Neural cell (in vitro differentiated cells): ENCODE results near the gene ANXA1. TPM values are rescaled to one million over a fixed set of nuclear protein-coding genes. Genes with fewer than 3 reads are reported as not detected.

Experiments used
- H2AFZ ChIP-seq: fragments of 200-600, 300-800 bp; sonication (generic), shearing (Covaris generic); 2 replicates; pipeline ENCODE4 v1.6.0; 2014; ENCODE audit warnings: low read depth, mild to moderate bottlenecking, antibody characterized with exemption, low read length, moderate library complexity
- H3F3A ChIP-seq: fragments of 200-600 bp; shearing (Covaris generic); 2 replicates; pipeline ENCODE4 v1.6.1; 2016; ENCODE audit warnings: mild to moderate bottlenecking, moderate library complexity, mixed read lengths, antibody characterized with exemption, low read length; ENCODE audit not compliant: insufficient read depth, poor library complexity, severe bottlenecking
- H3K27ac ChIP-seq: fragments of 200-600, 300-800 bp; sonication (generic), shearing (Covaris generic); 2 replicates; pipeline ENCODE4 v1.5.1; 2014; ENCODE audit warnings: mild to moderate bottlenecking, low read length, moderate library complexity
- H3K27me3 ChIP-seq: fragments of 300-800, 200-600 bp; sonication (generic), shearing (Covaris generic); 2 replicates; pipeline ENCODE4 v1.6.0; 2014; ENCODE audit warnings: mild to moderate bottlenecking, low read depth, low read length, moderate library complexity; ENCODE audit not compliant: insufficient read depth
- H3K36me3 ChIP-seq: fragments of 300-800, 200-600 bp; sonication (generic), shearing (Covaris generic); 2 replicates; pipeline ENCODE4 v1.5.1; 2014; ENCODE audit warnings: mild to moderate bottlenecking, antibody characterized with exemption, low read length, moderate library complexity; ENCODE audit not compliant: insufficient read depth
- H3K4me2 ChIP-seq: fragments of 300-800, 200-600 bp; sonication (generic), shearing (Covaris generic); 2 replicates; pipeline ENCODE4 v1.6.0; 2014; ENCODE audit warnings: mild to moderate bottlenecking, low read length
- H3K4me3 ChIP-seq: fragments of 300-800, 200-600 bp; sonication (generic), shearing (Covaris generic); 2 replicates; pipeline ENCODE4 v1.5.1; 2014; ENCODE audit warnings: mild to moderate bottlenecking, low read length, moderate library complexity
- H3K79me2 ChIP-seq: fragments of 200-600 bp; shearing (Covaris generic); replicated peaks from 2 replicates; pipeline ENCODE4 v1.6.0; 2014; ENCODE audit warnings: mild to moderate bottlenecking, low read length, moderate library complexity; ENCODE audit not compliant: insufficient read depth
- H3K9ac ChIP-seq: fragments of 300-800, 200-600 bp; sonication (generic), shearing (Covaris generic); 2 replicates; pipeline ENCODE4 v1.6.1; 2016; ENCODE audit warnings: mild to moderate bottlenecking, low read length, mixed read lengths
- H3K9me2 ChIP-seq: fragments of 200-600 bp; shearing (Covaris generic); 2 replicates; pipeline ENCODE4 v1.6.1; 2016; ENCODE audit warnings: mild to moderate bottlenecking, low read length, mixed read lengths; ENCODE audit not compliant: insufficient read depth
- H3K9me3 ChIP-seq: fragments of 200-600, 300-800 bp; sonication (generic), shearing (Covaris generic); 2 replicates; pipeline ENCODE4 v1.6.1; 2016; ENCODE audit warnings: mild to moderate bottlenecking, mixed run types, low read length, moderate library complexity, mixed read lengths
- H4K20me1 ChIP-seq: fragments of 200-600 bp; shearing (Covaris generic); 2 replicates; pipeline ENCODE4 v1.6.1; 2016; ENCODE audit warnings: mild to moderate bottlenecking, mixed run types; ENCODE audit not compliant: insufficient read depth
- EP300 ChIP-seq: fragments of 450-650 bp; conservative IDR thresholded peaks from 2 replicates; pipeline ENCODE4 v1.6.1; 2014; ENCODE audit warnings: antibody characterized with exemption, mild to moderate bottlenecking, moderate library complexity; ENCODE audit not compliant: poor library complexity, severe bottlenecking
- EZH2 ChIP-seq: fragments of 200-600, 300-800 bp; shearing (Covaris generic), sonication (generic); IDR thresholded peaks from 2 replicates; pipeline ENCODE4 v1.6.1; 2014; ENCODE audit warnings: antibody characterized with exemption, low read length, borderline replicate concordance, mild to moderate bottlenecking; ENCODE audit not compliant: insufficient read depth, poor library complexity, severe bottlenecking
- MXI1 ChIP-seq: fragments of 450-650 bp; conservative IDR thresholded peaks from 2 replicates; pipeline ENCODE4 v1.6.1; 2014; ENCODE audit warnings: antibody characterized with exemption, mild to moderate bottlenecking; ENCODE audit not compliant: poor library complexity, severe bottlenecking
- POLR2AphosphoS5 ChIP-seq: IDR thresholded peaks from 2 replicates; pipeline ENCODE4 v1.6.1; 2012
- RAD21 ChIP-seq: fragments of 450-650 bp; conservative IDR thresholded peaks from 2 replicates; pipeline ENCODE4 v1.6.1; 2014; ENCODE audit warnings: antibody characterized with exemption, mild to moderate bottlenecking, moderate library complexity
- REST ChIP-seq: IDR thresholded peaks from 2 replicates; pipeline ENCODE4 v1.6.1; 2012; ENCODE audit warnings: borderline replicate concordance
- SMC3 ChIP-seq: fragments of 450-650 bp; conservative IDR thresholded peaks from 2 replicates; pipeline ENCODE4 v1.6.1; 2014; ENCODE audit warnings: antibody characterized with exemption, mild to moderate bottlenecking, moderate library complexity; ENCODE audit not compliant: poor library complexity
- TAF1 ChIP-seq: IDR thresholded peaks from 2 replicates; pipeline ENCODE4 v1.6.1; 2012; ENCODE audit warnings: low read depth
- polyA plus RNA-seq: library from polyadenylated mRNA; depleted of rRNA; stranded (reverse); fragments of >200 nt; gene quantifications from 2 replicates; pipeline ENCODE4 v1.2.3, GENCODE V29; 2014
- TF ChIP-seq, protein P1 (sequence below): fragments of 450-650 bp; IDR thresholded peaks from 2 replicates; pipeline ENCODE4 v1.5.1; 2014; ENCODE audit warnings: antibody characterized with exemption, mild to moderate bottlenecking, moderate library complexity; ENCODE audit not compliant: poor library complexity, severe bottlenecking

ANXA1 gene
- polyA plus RNA-seq, 1 donor from 2014 or later = 5.8 TPM

DNA sequence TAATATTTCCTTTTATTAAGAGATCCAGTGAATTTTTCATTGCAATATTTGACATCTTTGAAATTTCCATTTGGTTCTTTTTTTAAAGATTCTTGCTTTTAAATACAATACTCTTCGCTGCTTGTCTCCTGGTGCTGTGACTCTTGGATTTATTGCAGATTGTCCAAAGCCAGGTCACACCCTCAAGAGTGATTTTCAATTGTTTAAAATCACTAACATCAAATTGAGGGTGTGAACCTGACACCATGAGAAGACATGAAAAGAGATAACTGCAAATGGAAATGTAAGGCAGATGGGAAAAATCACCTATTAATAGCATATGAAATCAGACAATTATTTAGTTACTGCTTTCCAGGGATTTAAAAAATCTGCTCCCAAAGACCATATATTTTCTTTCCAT, 42.6 kb downstream of the ANXA1 start:
- no peak overlapping the region for H2AFZ ChIP-seq
- no peaks in the 10 kb centered on the region for H3F3A ChIP-seq
- no peaks in the 10 kb centered on the region for H3K9me2 ChIP-seq
- H4K20me1 ChIP-seq = no peaks in the 10 kb centered on the region
- no peaks in the 10 kb centered on the region for H3K36me3 ChIP-seq
- no peaks in the 10 kb centered on the region for H3K79me2 ChIP-seq
- TF ChIP-seq REST (no peak), EZH2 (no peak), POLR2AphosphoS5 (no peak), MXI1 (no peak), TAF1 (no peak), EP300 (no peak), RAD21 (no peak), SMC3 (no peak)
- TF ChIP-seq, protein P1, sequence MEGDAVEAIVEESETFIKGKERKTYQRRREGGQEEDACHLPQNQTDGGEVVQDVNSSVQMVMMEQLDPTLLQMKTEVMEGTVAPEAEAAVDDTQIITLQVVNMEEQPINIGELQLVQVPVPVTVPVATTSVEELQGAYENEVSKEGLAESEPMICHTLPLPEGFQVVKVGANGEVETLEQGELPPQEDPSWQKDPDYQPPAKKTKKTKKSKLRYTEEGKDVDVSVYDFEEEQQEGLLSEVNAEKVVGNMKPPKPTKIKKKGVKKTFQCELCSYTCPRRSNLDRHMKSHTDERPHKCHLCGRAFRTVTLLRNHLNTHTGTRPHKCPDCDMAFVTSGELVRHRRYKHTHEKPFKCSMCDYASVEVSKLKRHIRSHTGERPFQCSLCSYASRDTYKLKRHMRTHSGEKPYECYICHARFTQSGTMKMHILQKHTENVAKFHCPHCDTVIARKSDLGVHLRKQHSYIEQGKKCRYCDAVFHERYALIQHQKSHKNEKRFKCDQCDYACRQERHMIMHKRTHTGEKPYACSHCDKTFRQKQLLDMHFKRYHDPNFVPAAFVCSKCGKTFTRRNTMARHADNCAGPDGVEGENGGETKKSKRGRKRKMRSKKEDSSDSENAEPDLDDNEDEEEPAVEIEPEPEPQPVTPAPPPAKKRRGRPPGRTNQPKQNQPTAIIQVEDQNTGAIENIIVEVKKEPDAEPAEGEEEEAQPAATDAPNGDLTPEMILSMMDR = no peak
- H3K4me3 ChIP-seq = no peak overlapping the region
- H3K27ac ChIP-seq = no peak overlapping the region
- H3K9ac ChIP-seq = no peak overlapping the region
- H3K4me2 ChIP-seq = no peak overlapping the region
- no peaks in the 10 kb centered on the region for H3K27me3 ChIP-seq
- H3K9me3 ChIP-seq = no peaks in the 10 kb centered on the region

GRCh38 chr9:73199448-73199847, 47.8 kb downstream of the ANXA1 start:
- Histone ChIP-seq H3K79me2 (no peaks in the 10 kb centered on the region), H3K27me3 (no peaks in the 10 kb centered on the region), H3K9me2 (no peaks in the 10 kb centered on the region), H3K9ac (no peak overlapping the region), H3K9me3 (no peaks in the 10 kb centered on the region), H3K4me3 (no peak overlapping the region), H3K36me3 (no peaks in the 10 kb centered on the region), H3F3A (no peaks in the 10 kb centered on the region), H3K27ac (no peak overlapping the region), H4K20me1 (no peaks in the 10 kb centered on the region), H3K4me2 (no peak overlapping the region), H2AFZ (no peak overlapping the region)
- TF ChIP-seq MXI1 (no peak), EZH2 (no peak), REST (no peak), SMC3 (no peak), POLR2AphosphoS5 (no peak), TAF1 (no peak), RAD21 (no peak), EP300 (no peak)
- TF ChIP-seq, protein P1 = no peak
